IMR-90 (cell line): ENCODE measurements around the gene C3orf85. TPM values are rescaled to one million over a fixed set of nuclear protein-coding genes. Genes with fewer than 3 reads are reported as not detected.

Source experiments
- ATAC-seq: fragments of 200-7000 bp; cut with Tn5 transposase; 2 replicates; pipeline ENCODE4 v1.9.1; 2020; ENCODE audit warnings: low read depth, mild to moderate bottlenecking, moderate library complexity
- BruUV-seq: library from RNA; stranded (reverse); fragments of 400-500 nt; replicated peaks from 2 replicates; lab custom pipeline; 2021; lab: Mats Ljungman, UMichigan
- CTCF ChIA-PET: fragments of 300-600 bp; formaldehyde crosslinking; extraction: SDS; loops from one replicate; lab custom pipeline; 2021; ENCODE audit warnings: antibody characterized with exemption; lab: Yijun Ruan, JAX
- POLR2A ChIA-PET: fragments of 300-600 bp; sonication (Branson Sonifier 250); formaldehyde crosslinking; loops from one replicate; lab custom pipeline; 2022; ENCODE audit warnings: antibody characterized with exemption; ENCODE audit not compliant: unreplicated experiment; lab: Charles Lee
- DNase-seq: peaks from one replicate; pipeline ENCODE4 v3.0.0; 2013
- H2AFZ ChIP-seq: replicated peaks from 2 replicates; pipeline ENCODE3; 2013; ENCODE audit warnings: low read length, mild to moderate bottlenecking; ENCODE audit not compliant: poor library complexity
- H2AK5ac ChIP-seq: 2 replicates; pipeline ENCODE4 v1.6.1; 2013; ENCODE audit warnings: low read depth, low read length, inconsistent platforms
- H2AK9ac ChIP-seq: replicated peaks from 2 replicates; pipeline ENCODE3; 2013; ENCODE audit warnings: mild to moderate bottlenecking, low read depth, low read length, moderate library complexity; ENCODE audit not compliant: poor library complexity
- H2BK120ac ChIP-seq: 2 replicates; pipeline ENCODE4 v1.6.1; 2013; ENCODE audit warnings: low read depth, low read length, inconsistent platforms
- H2BK15ac ChIP-seq: 3 replicates; pipeline ENCODE4 v1.6.1; 2013; ENCODE audit warnings: low read depth, low read length, inconsistent platforms
- H2BK20ac ChIP-seq: 2 replicates; pipeline ENCODE4 v1.6.1; 2013; ENCODE audit warnings: low read depth, mild to moderate bottlenecking, inconsistent platforms, low read length, moderate library complexity
- H2BK5ac ChIP-seq: 2 replicates; pipeline ENCODE4 v1.6.1; 2013; ENCODE audit warnings: mild to moderate bottlenecking, low read depth, low read length, inconsistent platforms; ENCODE audit not compliant: poor library complexity, severe bottlenecking
- H3K14ac ChIP-seq: replicated peaks from 2 replicates; pipeline ENCODE4 v1.6.1; 2013; ENCODE audit warnings: low read depth, low read length, inconsistent platforms
- H3K18ac ChIP-seq: 2 replicates; pipeline ENCODE4 v1.6.1; 2013; ENCODE audit warnings: low read depth, low read length, control low read depth
- H3K23ac ChIP-seq: 2 replicates; pipeline ENCODE4 v1.6.1; 2013; ENCODE audit warnings: low read depth, low read length, inconsistent platforms
- H3K27ac ChIP-seq: 2 replicates; pipeline ENCODE4 v1.5.1; 2013; ENCODE audit warnings: mild to moderate bottlenecking, control low read depth, low read length; ENCODE audit not compliant: insufficient read depth
- H3K27me3 ChIP-seq: 2 replicates; pipeline ENCODE4 v1.6.1; 2013; ENCODE audit warnings: low read length; ENCODE audit not compliant: control insufficient read depth, insufficient read depth
- H3K36me3 ChIP-seq: 2 replicates; pipeline ENCODE4 v1.6.1; 2013; ENCODE audit warnings: low read length, mixed read lengths; ENCODE audit not compliant: control insufficient read depth, insufficient read depth
- H3K4ac ChIP-seq: 2 replicates; pipeline ENCODE4 v1.6.1; 2013; ENCODE audit warnings: low read depth, low read length, inconsistent platforms
- H3K4me1 ChIP-seq: 2 replicates; pipeline ENCODE4 v1.6.1; 2013; ENCODE audit warnings: low read length, mixed read lengths; ENCODE audit not compliant: control insufficient read depth, insufficient read depth
- H3K4me2 ChIP-seq: 2 replicates; pipeline ENCODE4 v1.6.1; 2013; ENCODE audit warnings: low read depth, mild to moderate bottlenecking, control low read depth, low read length, moderate library complexity
- H3K4me3 ChIP-seq: 2 replicates; pipeline ENCODE4 v1.5.1; 2013; ENCODE audit warnings: low read depth, mild to moderate bottlenecking, control low read depth, low read length, moderate library complexity; ENCODE audit not compliant: insufficient read depth
- H3K56ac ChIP-seq: 2 replicates; pipeline ENCODE4 v1.6.1; 2013; ENCODE audit warnings: low read length, inconsistent platforms; ENCODE audit not compliant: insufficient read depth; ENCODE audit errors: extremely low read depth
- H3K79me1 ChIP-seq, 2 experiments: 2 replicates each; pipeline ENCODE4 v1.6.1; 2013; ENCODE audit warnings: low read length in 2 of 2, inconsistent platforms in 1 of 2, low read depth in 1 of 2
- H3K9ac ChIP-seq: 2 replicates; pipeline ENCODE4 v1.6.1; 2013; ENCODE audit warnings: low read depth, low read length, control low read depth
- H3K9me1 ChIP-seq: 2 replicates; pipeline ENCODE4 v1.6.1; 2013; ENCODE audit warnings: low read length, inconsistent platforms; ENCODE audit not compliant: insufficient read depth
- H3K9me3 ChIP-seq: 2 replicates; pipeline ENCODE4 v1.6.1; 2013; ENCODE audit warnings: low read length; ENCODE audit not compliant: control insufficient read depth, insufficient read depth
- H4K20me1 ChIP-seq: 2 replicates; pipeline ENCODE4 v1.6.1; 2013; ENCODE audit warnings: low read length, inconsistent platforms; ENCODE audit not compliant: insufficient read depth
- H4K5ac ChIP-seq: 2 replicates; pipeline ENCODE4 v1.6.1; 2013; ENCODE audit warnings: mild to moderate bottlenecking, low read depth, low read length, control low read depth
- H4K8ac ChIP-seq, 2 experiments: 2 replicates each; pipeline ENCODE4 v1.6.1; 2013; ENCODE audit warnings: low read depth in 2 of 2, low read length in 2 of 2, control low read depth in 1 of 2, inconsistent platforms in 1 of 2
- H4K91ac ChIP-seq: 2 replicates; pipeline ENCODE4 v1.6.1; 2013; ENCODE audit warnings: low read depth, low read length, inconsistent platforms; ENCODE audit not compliant: insufficient read depth
- BHLHE40 ChIP-seq: fragments of 150-350 bp; IDR thresholded peaks from 2 replicates; pipeline ENCODE4 v1.6.1; 2016; ENCODE audit warnings: mild to moderate bottlenecking, low read depth, low read length
- CEBPB ChIP-seq: IDR thresholded peaks from 2 replicates; pipeline ENCODE4 v1.6.1; 2012; ENCODE audit warnings: low read depth, low read length, improper control_type of control experiment
- FOS ChIP-seq: fragments of 150-350 bp; IDR thresholded peaks from 2 replicates; pipeline ENCODE4 v1.6.1; 2016; ENCODE audit warnings: low read depth, low read length
- MAZ ChIP-seq: IDR thresholded peaks from 2 replicates; pipeline ENCODE4 v1.6.1; 2012; ENCODE audit warnings: low read depth, mild to moderate bottlenecking, low read length, improper control_type of control experiment, moderate library complexity, borderline replicate concordance
- MXI1 ChIP-seq: IDR thresholded peaks from 2 replicates; pipeline ENCODE4 v1.6.1; 2012; ENCODE audit warnings: low read depth, mild to moderate bottlenecking, low read length, moderate library complexity, borderline replicate concordance
- NFE2L2 ChIP-seq: fragments of 150-350 bp; IDR thresholded peaks from 2 replicates; pipeline ENCODE4 v1.6.1; 2016; ENCODE audit warnings: low read depth, mild to moderate bottlenecking, low read length
- POLR2A ChIP-seq: IDR thresholded peaks from 2 replicates; pipeline ENCODE4 v1.6.1; 2012; ENCODE audit warnings: mild to moderate bottlenecking, low read depth, low read length
- RAD21 ChIP-seq: IDR thresholded peaks from 2 replicates; pipeline ENCODE4 v1.6.1; 2012; ENCODE audit warnings: low read length, improper control_type of control experiment
- RCOR1 ChIP-seq: IDR thresholded peaks from 2 replicates; pipeline ENCODE4 v1.6.1; 2012; ENCODE audit warnings: mild to moderate bottlenecking, low read length, improper control_type of control experiment; ENCODE audit not compliant: insufficient replicate concordance
- RFX5 ChIP-seq: IDR thresholded peaks from 2 replicates; pipeline ENCODE4 v1.8.0; 2012; ENCODE audit warnings: low read depth, mild to moderate bottlenecking, low read length, moderate library complexity
- WGBS, 2 experiments: methylation state at CpG; one replicate each; pipeline versions ENCODE4 v1.1.5 to v1.1.7; 2013; ENCODE audit warnings: missing lambda C conversion rate in 2 of 2; ENCODE audit not compliant: insufficient read length in 1 of 2; ENCODE audit errors: extremely low coverage in 2 of 2; 5-methylcytosine and 5-hydroxymethylcytosine counted together
- dilution Hi-C: fragments of 300-500 bp; cut with HindIII; formaldehyde crosslinking; loops from one replicate; pipeline ENCODE4 v1.14.3; 2018; ENCODE audit warnings: low sequenced_read_pairs; ENCODE audit not compliant: unreplicated experiment
- in situ Hi-C: fragments of 300-500 bp; cut with MboI; formaldehyde crosslinking; loops from 3 replicates; pipeline ENCODE4 v1.14.3; 2019; ENCODE audit warnings: low sequenced_read_pairs, inconsistent platforms, mixed read lengths
- intact Hi-C: fragments of 100-400 bp; cut with micrococcal nuclease; formaldehyde crosslinking; loops from 2 replicates; pipeline ENCODE4 v1.10.0; 2022
- polyA plus RNA-seq, 3 experiments: library from polyadenylated mRNA; depleted of rRNA; stranded (reverse); fragments of >200 nt; gene quantifications; 2 replicates each; pipeline ENCODE4 v1.2.3, GENCODE V29; 2012; ENCODE audit warnings: low replicate concordance in 1 of 3
- total RNA-seq: library from RNA; depleted of rRNA; stranded (reverse); fragments of >200 nt; gene quantifications from 2 replicates; pipeline ENCODE4 v1.2.3, GENCODE V29; 2012
- TF ChIP-seq, protein P1 (sequence below): conservative IDR thresholded peaks from 2 replicates; pipeline ENCODE4 v1.5.1; 2012; ENCODE audit warnings: mild to moderate bottlenecking, low read depth, low read length, improper control_type of control experiment
- TF ChIP-seq, protein P2 (sequence below): fragments of 150-350 bp; IDR thresholded peaks from 2 replicates; pipeline ENCODE4 v1.6.1; 2017; ENCODE audit warnings: mild to moderate bottlenecking, antibody characterized with exemption, low read length, low read depth
- TF ChIP-seq, protein P3 (sequence below): fragments of 150-350 bp; IDR thresholded peaks from 2 replicates; pipeline ENCODE4 v1.6.1; 2016; ENCODE audit warnings: low read depth, mild to moderate bottlenecking, low read length, moderate library complexity, borderline replicate concordance

The C3orf85 gene
- total and polyA plus RNA-seq, 2 of the 4 experiments (the other 2 are of a cell fraction) = not detected

DNA sequence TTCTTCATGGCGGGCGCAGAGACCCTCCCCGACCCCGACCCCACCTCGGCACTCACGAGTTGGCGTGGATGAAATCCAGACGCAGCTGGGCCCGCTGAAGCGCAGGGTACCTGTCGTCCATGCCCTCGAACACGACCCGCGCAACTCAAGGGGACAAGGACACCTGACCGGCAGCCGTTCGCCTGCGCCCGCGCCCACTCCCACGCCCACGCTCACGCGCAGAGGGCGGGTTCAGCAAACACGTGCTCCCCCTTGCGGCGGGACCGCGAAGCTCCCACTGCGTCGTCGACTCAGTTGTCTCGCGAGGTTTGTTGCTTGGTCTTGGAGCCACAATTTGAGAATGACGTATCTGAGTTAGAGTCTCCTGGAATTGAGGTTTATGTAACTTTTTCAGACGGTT lies 18.6 kb upstream of the C3orf85 start, which contains the start of gene MORC1:
MORC1 (minus strand) TSS at position 196 of the 400 bp plus-strand sequence; CDS start at position 121, 75 bp downstream.
- POLR2A ChIA-PET = no interaction called here
- H3K23ac ChIP-seq = no peak within 1 kb of the TSS
- H2BK5ac ChIP-seq = no peak within 1 kb of the TSS
- H3K36me3 ChIP-seq = no peaks in the 10 kb centered on the region
- intact Hi-C loops (no loop called here), dilution Hi-C loops (no loop called here), in situ Hi-C loops (no loop called here)
- ATAC-seq (no peak), DNase-seq (no peak)
- no peaks in the 10 kb centered on the region; the same call in none of the 2 replicates for H3K9me3 ChIP-seq
- H3K56ac ChIP-seq = no peak within 1 kb of the TSS
- no TSS peak for BruUV-seq
- H3K4me1 ChIP-seq = peaks cover 2% of the 10 kb centered on the region; the same call in 1 of the 2 replicates
- H2AK9ac ChIP-seq = no peak within 1 kb of the TSS
- no peak within 1 kb of the TSS for H3K18ac ChIP-seq
- no peaks in the 10 kb centered on the region for H3K79me1 ChIP-seq
- H2BK15ac ChIP-seq = no peak within 1 kb of the TSS
- CTCF ChIA-PET = no interaction called here
- TF ChIP-seq, protein P1, sequence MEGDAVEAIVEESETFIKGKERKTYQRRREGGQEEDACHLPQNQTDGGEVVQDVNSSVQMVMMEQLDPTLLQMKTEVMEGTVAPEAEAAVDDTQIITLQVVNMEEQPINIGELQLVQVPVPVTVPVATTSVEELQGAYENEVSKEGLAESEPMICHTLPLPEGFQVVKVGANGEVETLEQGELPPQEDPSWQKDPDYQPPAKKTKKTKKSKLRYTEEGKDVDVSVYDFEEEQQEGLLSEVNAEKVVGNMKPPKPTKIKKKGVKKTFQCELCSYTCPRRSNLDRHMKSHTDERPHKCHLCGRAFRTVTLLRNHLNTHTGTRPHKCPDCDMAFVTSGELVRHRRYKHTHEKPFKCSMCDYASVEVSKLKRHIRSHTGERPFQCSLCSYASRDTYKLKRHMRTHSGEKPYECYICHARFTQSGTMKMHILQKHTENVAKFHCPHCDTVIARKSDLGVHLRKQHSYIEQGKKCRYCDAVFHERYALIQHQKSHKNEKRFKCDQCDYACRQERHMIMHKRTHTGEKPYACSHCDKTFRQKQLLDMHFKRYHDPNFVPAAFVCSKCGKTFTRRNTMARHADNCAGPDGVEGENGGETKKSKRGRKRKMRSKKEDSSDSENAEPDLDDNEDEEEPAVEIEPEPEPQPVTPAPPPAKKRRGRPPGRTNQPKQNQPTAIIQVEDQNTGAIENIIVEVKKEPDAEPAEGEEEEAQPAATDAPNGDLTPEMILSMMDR = no peak
- TF ChIP-seq MAZ (no peak), MXI1 (no peak), RCOR1 (no peak), POLR2A (no peak), RAD21 (no peak), BHLHE40 (no peak), RFX5 (no peak), NFE2L2 (no peak), FOS (no peak), CEBPB (no peak)
- TF ChIP-seq, protein P2, sequence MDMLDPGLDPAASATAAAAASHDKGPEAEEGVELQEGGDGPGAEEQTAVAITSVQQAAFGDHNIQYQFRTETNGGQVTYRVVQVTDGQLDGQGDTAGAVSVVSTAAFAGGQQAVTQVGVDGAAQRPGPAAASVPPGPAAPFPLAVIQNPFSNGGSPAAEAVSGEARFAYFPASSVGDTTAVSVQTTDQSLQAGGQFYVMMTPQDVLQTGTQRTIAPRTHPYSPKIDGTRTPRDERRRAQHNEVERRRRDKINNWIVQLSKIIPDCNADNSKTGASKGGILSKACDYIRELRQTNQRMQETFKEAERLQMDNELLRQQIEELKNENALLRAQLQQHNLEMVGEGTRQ = no peak
- TF ChIP-seq, protein P3, sequence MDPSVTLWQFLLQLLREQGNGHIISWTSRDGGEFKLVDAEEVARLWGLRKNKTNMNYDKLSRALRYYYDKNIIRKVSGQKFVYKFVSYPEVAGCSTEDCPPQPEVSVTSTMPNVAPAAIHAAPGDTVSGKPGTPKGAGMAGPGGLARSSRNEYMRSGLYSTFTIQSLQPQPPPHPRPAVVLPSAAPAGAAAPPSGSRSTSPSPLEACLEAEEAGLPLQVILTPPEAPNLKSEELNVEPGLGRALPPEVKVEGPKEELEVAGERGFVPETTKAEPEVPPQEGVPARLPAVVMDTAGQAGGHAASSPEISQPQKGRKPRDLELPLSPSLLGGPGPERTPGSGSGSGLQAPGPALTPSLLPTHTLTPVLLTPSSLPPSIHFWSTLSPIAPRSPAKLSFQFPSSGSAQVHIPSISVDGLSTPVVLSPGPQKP = no peak
- no peak within 1 kb of the TSS for H4K8ac ChIP-seq
- WGBS, 2 experiments = 79% methylated on average over 13 of the region's 38 CpGs; no CpG with 5 or more reads in 1 of the 2 experiments
- no peak within 1 kb of the TSS for H2AK5ac ChIP-seq
- no peak within 1 kb of the TSS for H2BK120ac ChIP-seq
- H2AFZ ChIP-seq = no peak within 1 kb of the TSS
- no peak within 1 kb of the TSS for H3K14ac ChIP-seq
- no peak within 1 kb of the TSS for H2BK20ac ChIP-seq
- no peak within 1 kb of the TSS for H3K4me2 ChIP-seq
- no peak within 1 kb of the TSS for H3K4ac ChIP-seq
- no peaks in the 10 kb centered on the region for H3K9me1 ChIP-seq
- no peaks in the 10 kb centered on the region for H3K27me3 ChIP-seq
- H4K5ac ChIP-seq = no peak within 1 kb of the TSS
- no peak within 1 kb of the TSS for H3K4me3 ChIP-seq
- H3K27ac ChIP-seq = no peak within 1 kb of the TSS
- H4K91ac ChIP-seq = no peak within 1 kb of the TSS
- no peak within 1 kb of the TSS for H3K9ac ChIP-seq
- no peaks in the 10 kb centered on the region for H4K20me1 ChIP-seq
